ENCODE results near the gene BPIFA2. TPM values are rescaled to one million over a fixed set of nuclear protein-coding genes. Genes with fewer than 3 reads are reported as not detected.

The BPIFA2 gene
- total RNA-seq, 1 experiment from 2014 or later, result not detected

DNA sequence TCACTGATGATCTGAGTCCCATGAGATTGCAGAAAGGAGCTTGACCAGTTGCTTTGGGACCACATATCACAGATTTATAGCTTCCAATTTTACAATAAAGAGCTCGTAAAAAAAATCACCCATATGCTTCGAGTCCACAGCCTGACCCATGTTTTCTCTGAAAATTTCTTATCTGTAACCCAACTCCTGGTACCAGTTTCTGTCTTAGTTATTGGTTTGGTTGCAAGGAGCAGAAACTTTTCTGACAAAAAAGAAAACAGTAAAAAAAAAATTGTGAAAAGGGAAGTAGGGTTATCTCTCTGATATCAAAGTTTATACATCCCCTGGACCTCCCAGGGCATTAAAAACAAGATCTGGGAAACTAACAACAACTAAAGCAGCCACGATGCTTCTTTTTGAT lies 30.8 kb upstream of the BPIFA2 start:
- Histone ChIP-seq H2BK120ac (ENCODE audit: low read depth, low read length, poor library complexity, severe bottlenecking) (no peak overlapping the region), H3K79me2 (ENCODE audit: insufficient read depth, low read length) (no peaks in the 10 kb centered on the region), H3K4me1 (ENCODE audit: insufficient read depth, low read length) (no peaks in the 10 kb centered on the region), H2BK20ac (ENCODE audit: low read depth, low read length, poor library complexity, severe bottlenecking) (no peak overlapping the region), H4K20me1 (ENCODE audit: control insufficient read depth, insufficient read depth, insufficient read length) (no peaks in the 10 kb centered on the region), H4K91ac (ENCODE audit: insufficient read length, low read depth, low read length) (no peak overlapping the region), H2AFZ (ENCODE audit: low read length) (no peak overlapping the region), H3K23me2 (ENCODE audit: insufficient read length, low read depth, low read length, poor library complexity, severe bottlenecking) (no peaks in the 10 kb centered on the region), H2BK5ac (ENCODE audit: insufficient read length, low read length) (no peak overlapping the region), H3K18ac (ENCODE audit: insufficient read length, low read depth, low read length) (no peak overlapping the region), H3K4ac (ENCODE audit: low read depth, low read length) (no peak overlapping the region), H3K4me2 (ENCODE audit: insufficient read depth, insufficient read length, low read length) (no peak overlapping the region), H3K9me3 (ENCODE audit: control insufficient read depth, low read depth, low read length) (no peaks in the 10 kb centered on the region), H2BK12ac (ENCODE audit: insufficient read length, low read depth, low read length) (no peak overlapping the region), H3K14ac (ENCODE audit: insufficient read depth, low read length) (no peak overlapping the region), H2AK5ac (ENCODE audit: insufficient read length, low read length) (no peak overlapping the region), H3K9ac (ENCODE audit: extremely low read depth, insufficient read length, low read length) (no peak overlapping the region), H4K5ac (ENCODE audit: insufficient read length, low read depth, low read length) (no peak overlapping the region), H3K23ac (ENCODE audit: insufficient read length, low read depth, low read length) (no peak overlapping the region), H4K8ac (replicated peaks; ENCODE audit: insufficient read length, low read depth, low read length) (no peak overlapping the region), H3K27ac (ENCODE audit: insufficient read length, low read depth, low read length) (no peak overlapping the region), H3K56ac (ENCODE audit: insufficient read length, low read depth, low read length) (no peak overlapping the region), H3K79me1 (ENCODE audit: insufficient read depth, low read depth, low read length, poor library complexity, severe bottlenecking) (no peaks in the 10 kb centered on the region), H2BK15ac (ENCODE audit: low read depth, low read length) (no peak overlapping the region), H3K27me3 (ENCODE audit: insufficient read depth, low read length) (no peaks in the 10 kb centered on the region), H3T11ph (ENCODE audit: low read length) (no peak overlapping the region)
- TF ChIP-seq, protein P1, sequence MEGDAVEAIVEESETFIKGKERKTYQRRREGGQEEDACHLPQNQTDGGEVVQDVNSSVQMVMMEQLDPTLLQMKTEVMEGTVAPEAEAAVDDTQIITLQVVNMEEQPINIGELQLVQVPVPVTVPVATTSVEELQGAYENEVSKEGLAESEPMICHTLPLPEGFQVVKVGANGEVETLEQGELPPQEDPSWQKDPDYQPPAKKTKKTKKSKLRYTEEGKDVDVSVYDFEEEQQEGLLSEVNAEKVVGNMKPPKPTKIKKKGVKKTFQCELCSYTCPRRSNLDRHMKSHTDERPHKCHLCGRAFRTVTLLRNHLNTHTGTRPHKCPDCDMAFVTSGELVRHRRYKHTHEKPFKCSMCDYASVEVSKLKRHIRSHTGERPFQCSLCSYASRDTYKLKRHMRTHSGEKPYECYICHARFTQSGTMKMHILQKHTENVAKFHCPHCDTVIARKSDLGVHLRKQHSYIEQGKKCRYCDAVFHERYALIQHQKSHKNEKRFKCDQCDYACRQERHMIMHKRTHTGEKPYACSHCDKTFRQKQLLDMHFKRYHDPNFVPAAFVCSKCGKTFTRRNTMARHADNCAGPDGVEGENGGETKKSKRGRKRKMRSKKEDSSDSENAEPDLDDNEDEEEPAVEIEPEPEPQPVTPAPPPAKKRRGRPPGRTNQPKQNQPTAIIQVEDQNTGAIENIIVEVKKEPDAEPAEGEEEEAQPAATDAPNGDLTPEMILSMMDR (conservative IDR thresholded peaks at IDR 0.05), result no peak
- Mint-ChIP-seq H3K4me3 (no peak overlapping the region), H3K27me3 (ENCODE audit: low read depth) (peaks cover 8% of the 10 kb centered on the region; the same call in 1 of the 2 replicates), H3K27ac (no peak overlapping the region), H3K9me3 (peaks cover 3 to 6% of the 10 kb centered on the region in 2 experiments; a peak in 2 of 5 replicates), H3K36me3 (ENCODE audit: insufficient read depth in 1 of 3, low read depth in 3 of 3) (no peaks in the 10 kb centered on the region; a peak in 1 of 7 replicates), H3K4me1 (peaks cover 7 to 9% of the 10 kb centered on the region in 2 experiments)
- WGBS (ENCODE audit: extremely low coverage, insufficient read length, low lambda C conversion rate), result no CpG with 5 or more reads among the region's 3 CpGs
- DNase-seq, result no peak
